ENCODE results near the gene LRRC49. TPM values are rescaled to one million over a fixed set of nuclear protein-coding genes. Genes with fewer than 3 reads are reported as not detected.

Gene LRRC49
- total and polyA plus RNA-seq, 12 donors, result 9.7 to 149 (median 67.3) TPM

GRCh38 chr15:71069693-71070092, 177.1 kb downstream of the LRRC49 start:
- peaks cover 0 to 7% (median 0%) of the 10 kb centered on the region in 11 donors for H3K9me3 ChIP-seq
- DNase-seq (no peak), ATAC-seq (no peak)
- H3K27me3 ChIP-seq, result no peaks in the 10 kb centered on the region
- no peak overlapping the region for H3K4me3 ChIP-seq
- intact Hi-C loops (cut with DNase I), result no loop called here
- 78 to 85% methylated on average over 2 of the region's 2 CpGs for WGBS, 2 donors
- no peaks in the 10 kb centered on the region for H3K4me1 ChIP-seq
- no peak overlapping the region for H3K27ac ChIP-seq
- H3K36me3 ChIP-seq, result no peaks in the 10 kb centered on the region
- no peak for TF ChIP-seq CTCF (IDR thresholded peaks at IDR 0.05)

- H3K4me1 ChIP-seq, result no peaks in the 10 kb centered on the region
- intact Hi-C loops (cut with DNase I), result no loop called here
- no peak overlapping the region for H3K4me3 ChIP-seq
- no peak overlapping the region for H3K27ac ChIP-seq
- H3K27me3 ChIP-seq, result no peaks in the 10 kb centered on the region
- no peak for ATAC-seq
- no peak for TF ChIP-seq CTCF (IDR thresholded peaks at IDR 0.05)
- no peak for DNase-seq
- no peaks in the 10 kb centered on the region for H3K36me3 ChIP-seq
- peaks cover 0 to 9% (median 0%) of the 10 kb centered on the region in 11 donors for H3K9me3 ChIP-seq
These were observed 178.9 kb downstream of the LRRC49 start for GRCh38 chr15:71071529-71071928.

- ATAC-seq (no peak), DNase-seq (no peak)
- WGBS, 2 donors, result 93 to 97% methylated on average over 6 of the region's 6 CpGs
- TF ChIP-seq CTCF (IDR thresholded peaks at IDR 0.05), result no peak
- no peak overlapping the region for H3K27ac ChIP-seq
- peaks cover 0 to 11% (median 0%) of the 10 kb centered on the region in 11 donors for H3K9me3 ChIP-seq
- H3K27me3 ChIP-seq, result no peaks in the 10 kb centered on the region
- H3K4me3 ChIP-seq, result no peak overlapping the region
- no peaks in the 10 kb centered on the region for H3K36me3 ChIP-seq
- intact Hi-C loops (cut with DNase I), result no loop called here
- H3K4me1 ChIP-seq, result no peaks in the 10 kb centered on the region
These were observed 179.8 kb downstream of the LRRC49 start for GRCh38 chr15:71072423-71072822.

GRCh38 chr15:71078506-71079207, 186.0 kb downstream of the LRRC49 start:
- Histone ChIP-seq H3K27ac (no peak overlapping the region), H3K9me3 (peaks cover 0 to 11% (median 0%) of the 10 kb centered on the region in 11 donors), H3K27me3 (no peaks in the 10 kb centered on the region), H3K4me1 (peaks cover 0 to 34% (median 18%) of the 10 kb centered on the region in 9 donors), H3K36me3 (no peaks in the 10 kb centered on the region), H3K4me3 (no peak overlapping the region)
- no peak for TF ChIP-seq CTCF (IDR thresholded peaks at IDR 0.05)
- intact Hi-C loops (cut with DNase I), result no loop called here
- ATAC-seq (no peak), DNase-seq (no peak)
- 77 to 79% methylated on average over 6 of the region's 6 CpGs for WGBS, 2 donors
